ENCODE data around the gene LRPAP1.
"Not testable (repeated sequence)": the region's sequence is repeated elsewhere in the genome, so short reads cannot be mapped to it uniquely, and the experiment has no call there.

The LRPAP1 gene

DNA sequence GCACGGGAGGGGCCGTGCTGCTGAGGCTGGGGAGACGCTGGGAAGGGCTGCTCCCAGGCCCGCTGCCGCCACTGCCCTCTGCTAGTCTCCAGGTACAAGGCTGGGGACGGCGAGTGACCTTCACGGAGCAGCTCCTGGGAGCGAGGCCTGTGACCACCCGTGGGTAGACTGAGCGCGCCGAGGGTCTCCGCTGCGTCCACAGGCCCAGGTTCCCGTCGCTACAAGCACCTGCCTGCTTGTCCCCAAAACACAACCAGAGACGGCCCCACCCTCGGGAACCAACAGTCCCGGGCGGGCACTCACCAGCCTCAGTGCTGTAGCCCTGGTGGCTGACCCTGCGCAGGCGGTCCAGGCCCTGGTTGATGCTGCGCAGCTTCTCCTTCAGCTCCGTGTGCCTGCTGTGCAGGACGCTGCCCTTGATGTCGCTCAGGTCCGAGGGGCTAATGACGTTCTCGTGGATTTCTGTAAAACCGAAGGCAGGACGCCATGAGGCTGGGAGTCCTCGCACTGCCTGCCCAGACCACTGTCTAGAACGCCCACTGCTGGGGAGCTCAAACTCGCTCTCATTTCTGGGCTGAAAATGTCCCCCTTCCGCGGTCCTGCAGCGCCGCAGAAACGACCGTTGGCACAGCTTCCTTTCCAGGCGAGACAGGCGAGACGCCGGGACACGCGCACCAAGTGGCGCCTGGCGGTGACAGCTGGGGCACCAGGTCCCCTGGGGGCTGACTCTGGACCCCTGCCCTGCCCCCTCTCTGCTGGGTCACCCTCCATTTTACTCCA, 14.3 kb downstream of the LRPAP1 start:
- DNase-seq = no peak

DNA sequence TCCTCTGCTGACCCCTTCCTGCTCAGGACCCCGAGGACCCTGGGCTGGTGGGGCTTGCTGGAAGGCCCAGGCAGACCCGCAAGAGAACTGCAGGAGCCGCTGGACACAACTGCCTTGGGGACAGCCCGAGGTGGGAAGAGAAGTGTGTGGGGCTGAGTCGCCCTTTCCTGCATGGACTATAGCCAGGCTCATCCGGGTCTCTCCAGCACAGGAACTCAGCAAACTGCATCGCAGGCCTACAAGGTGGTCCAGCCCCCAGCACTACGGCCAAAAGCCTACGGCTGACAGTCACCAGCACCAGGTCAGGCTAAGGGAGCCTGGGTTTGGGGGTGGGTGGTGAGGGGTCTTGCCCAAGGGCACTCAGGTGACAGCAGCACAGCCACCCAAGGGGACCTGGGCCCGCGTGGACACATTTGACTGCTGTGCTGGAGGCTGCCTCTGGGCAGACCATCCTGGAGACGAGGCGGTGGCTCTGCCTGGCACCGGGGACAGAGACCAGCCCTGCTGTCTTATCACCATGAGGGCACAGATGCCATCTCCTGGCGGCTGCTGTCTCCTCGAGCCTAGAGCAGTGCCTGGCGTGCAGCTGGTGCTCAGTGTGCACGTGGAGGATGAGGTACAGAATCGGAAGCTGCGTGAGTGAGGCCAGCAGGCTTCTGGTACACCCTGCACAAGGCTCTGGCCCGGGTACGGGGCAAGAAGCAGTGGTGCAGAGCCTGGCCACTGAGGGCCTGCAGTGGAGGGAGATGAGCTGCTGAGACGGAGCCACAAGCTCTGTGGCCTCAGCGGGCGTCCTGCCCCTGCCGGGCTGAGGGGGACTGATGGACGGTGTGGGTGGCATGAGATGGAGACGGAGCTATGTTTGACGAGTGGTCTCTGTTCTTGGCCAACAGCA, 15.1 kb downstream of the LRPAP1 start:
- no peak for DNase-seq

- no peak for DNase-seq
Observed at GRCh38 chr4:3516061-3516835, 16.0 kb downstream of the LRPAP1 start.

DNA sequence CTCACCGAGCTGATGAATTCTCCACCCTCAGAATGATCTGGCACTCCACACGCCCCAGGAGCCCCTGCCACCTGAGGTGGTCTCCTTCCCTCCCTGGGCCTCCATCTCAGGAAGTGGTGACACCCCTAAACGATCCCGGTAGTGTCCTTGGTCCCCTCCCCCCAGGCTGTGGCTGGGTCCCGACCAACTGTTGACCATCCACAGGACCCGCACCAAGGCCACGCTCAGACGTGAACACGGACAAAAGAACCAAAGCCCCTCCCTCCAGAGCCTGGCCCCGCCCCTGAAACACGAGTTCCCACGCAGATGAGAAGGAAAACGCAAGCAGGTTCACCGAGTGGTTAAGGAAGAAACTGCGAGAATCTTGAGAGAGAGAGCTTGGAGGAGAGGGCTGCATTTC, 16.6 kb downstream of the LRPAP1 start:
- DNase-seq = no peak

- DNase-seq = no peak
Observed at GRCh38 chr4:3514806-3515501, 17.3 kb downstream of the LRPAP1 start.

DNA sequence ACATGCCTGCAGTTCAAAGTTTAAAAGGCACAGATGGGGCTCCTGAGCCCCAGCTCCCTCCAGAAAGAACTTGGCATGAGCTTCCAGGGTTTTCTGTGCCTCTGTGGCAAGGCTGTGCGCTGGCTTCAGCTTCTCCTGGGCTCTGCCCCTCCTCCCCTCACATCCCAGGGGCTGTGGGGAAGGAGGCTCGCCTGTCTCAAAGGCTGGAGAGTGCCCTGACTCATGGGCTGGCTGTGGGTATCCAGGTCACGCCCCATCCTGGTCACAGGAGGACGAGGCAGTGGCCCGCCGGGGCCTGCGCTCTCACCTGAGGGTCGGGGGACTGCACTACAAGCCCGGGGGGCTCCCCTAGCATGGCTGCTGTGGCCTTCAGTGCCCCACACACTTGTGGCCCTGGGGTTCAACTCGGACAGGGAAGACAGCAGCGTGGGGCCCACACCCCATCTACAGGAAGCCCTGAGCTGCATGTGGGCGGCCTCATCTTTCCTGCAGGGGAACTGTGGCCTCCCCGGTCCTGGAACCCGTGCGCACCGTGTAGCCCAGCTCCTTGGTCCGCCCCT, 17.9 kb downstream of the LRPAP1 start:
- no peak for DNase-seq

DNA sequence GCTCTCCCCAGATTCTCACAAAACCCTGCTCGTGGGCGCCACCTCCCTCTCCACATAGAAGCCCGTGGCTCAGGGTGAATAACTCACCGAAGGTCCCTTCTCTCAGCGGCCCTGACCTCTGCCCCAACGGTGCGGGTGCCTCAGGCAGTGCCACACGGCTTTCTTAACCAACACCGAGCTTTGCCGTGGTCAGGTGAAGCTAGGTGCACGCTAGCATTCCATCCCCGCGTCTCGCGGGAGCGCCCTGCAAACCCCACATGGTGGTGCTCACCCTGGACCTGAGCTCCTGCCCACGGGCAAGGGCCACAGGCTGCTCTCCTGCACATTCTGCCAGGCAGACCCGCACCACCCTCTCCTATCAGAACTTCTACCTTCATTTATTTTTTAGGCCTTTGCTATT, 18.4 kb downstream of the LRPAP1 start:
- no peak for DNase-seq

DNA sequence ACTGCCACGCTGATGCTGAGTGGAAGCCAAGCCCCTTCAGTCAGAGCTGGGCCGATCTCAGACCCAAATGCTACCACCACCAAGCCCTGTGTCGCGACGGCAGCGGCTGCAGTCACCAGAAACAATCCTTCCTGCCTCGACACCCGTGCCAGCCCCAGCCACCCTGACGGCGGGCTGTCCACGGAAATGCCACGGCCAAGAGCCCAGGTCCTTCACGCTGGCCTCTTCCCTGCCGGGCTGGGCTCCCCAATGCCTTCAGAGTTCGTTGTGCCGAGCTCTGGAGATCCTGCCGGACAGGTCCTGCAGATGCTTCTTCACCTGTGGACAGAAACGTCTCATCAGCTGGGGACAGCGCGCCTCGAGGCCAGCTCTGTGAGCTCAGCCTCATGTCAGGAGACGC, 19.5 kb downstream of the LRPAP1 start:
- no peak for DNase-seq

DNA sequence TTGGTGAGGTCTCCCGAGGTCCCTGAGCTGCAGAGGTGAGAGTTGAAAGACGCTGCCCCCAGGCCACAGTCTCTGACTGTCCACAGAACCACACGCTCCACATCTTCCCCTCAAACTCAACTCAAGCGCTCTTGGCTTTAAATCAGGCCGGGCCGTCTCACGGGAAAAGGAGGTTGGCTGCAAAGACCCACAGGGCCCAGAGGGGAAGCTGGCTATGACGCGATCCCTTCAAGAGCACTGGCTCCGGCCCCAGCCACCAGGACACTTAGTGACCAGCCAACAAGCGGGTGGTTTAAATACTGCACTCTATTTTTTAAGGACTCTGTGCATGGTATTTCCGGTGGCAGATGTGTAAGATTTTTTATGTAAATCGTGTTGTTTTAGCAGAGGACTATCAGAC, 19.9 kb downstream of the LRPAP1 start:
- DNase-seq = no peak

DNA sequence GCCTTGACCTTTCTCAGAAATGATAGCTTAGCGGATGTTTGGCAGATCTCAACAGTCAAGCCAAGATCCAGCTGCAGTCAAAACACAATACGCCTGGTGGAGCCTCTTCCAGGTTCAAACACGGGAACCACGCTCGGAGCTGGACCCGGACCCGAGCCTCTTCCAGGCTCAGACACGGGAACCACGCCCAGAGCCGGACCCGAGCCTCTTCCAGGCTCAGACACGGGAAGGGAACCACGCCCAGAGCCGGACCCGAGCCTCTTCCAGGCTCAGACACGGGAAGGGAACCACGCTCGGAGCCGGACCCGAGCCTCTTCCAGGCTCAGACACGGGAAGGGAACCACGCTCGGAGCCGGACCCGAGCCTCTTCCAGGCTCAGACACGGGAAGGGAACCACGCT, 20.6 kb downstream of the LRPAP1 start:
- not testable (repeated sequence) for DNase-seq

- no peak for DNase-seq
Observed at GRCh38 chr4:3511187-3511586, 21.0 kb downstream of the LRPAP1 start.

- no peak for DNase-seq
Observed at GRCh38 chr4:3510481-3510880, 21.7 kb downstream of the LRPAP1 start.

GRCh38 chr4:3508542-3508941, 23.7 kb downstream of the LRPAP1 start:
- no peak for DNase-seq

DNA sequence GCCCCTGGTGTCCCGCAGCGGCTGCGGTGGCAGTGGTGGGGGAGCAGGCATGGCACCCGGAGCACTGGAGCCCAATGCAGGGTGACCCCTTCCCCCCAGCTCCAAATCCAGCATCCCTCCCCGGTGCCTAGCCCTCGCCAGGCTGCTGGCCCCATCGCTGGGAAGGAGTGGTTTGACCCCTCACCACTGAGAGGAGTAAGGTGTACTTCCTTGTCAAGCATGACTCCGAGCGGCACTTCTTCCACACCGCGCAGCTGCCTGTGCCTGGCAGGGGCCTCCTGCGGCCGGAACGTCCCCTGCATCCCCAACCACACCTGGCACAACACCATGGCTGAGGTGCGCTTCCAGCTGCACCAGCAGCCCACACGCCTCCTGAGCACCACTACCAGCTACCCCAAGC, 27.0 kb downstream of the LRPAP1 start:
- DNase-seq = no peak

DNA sequence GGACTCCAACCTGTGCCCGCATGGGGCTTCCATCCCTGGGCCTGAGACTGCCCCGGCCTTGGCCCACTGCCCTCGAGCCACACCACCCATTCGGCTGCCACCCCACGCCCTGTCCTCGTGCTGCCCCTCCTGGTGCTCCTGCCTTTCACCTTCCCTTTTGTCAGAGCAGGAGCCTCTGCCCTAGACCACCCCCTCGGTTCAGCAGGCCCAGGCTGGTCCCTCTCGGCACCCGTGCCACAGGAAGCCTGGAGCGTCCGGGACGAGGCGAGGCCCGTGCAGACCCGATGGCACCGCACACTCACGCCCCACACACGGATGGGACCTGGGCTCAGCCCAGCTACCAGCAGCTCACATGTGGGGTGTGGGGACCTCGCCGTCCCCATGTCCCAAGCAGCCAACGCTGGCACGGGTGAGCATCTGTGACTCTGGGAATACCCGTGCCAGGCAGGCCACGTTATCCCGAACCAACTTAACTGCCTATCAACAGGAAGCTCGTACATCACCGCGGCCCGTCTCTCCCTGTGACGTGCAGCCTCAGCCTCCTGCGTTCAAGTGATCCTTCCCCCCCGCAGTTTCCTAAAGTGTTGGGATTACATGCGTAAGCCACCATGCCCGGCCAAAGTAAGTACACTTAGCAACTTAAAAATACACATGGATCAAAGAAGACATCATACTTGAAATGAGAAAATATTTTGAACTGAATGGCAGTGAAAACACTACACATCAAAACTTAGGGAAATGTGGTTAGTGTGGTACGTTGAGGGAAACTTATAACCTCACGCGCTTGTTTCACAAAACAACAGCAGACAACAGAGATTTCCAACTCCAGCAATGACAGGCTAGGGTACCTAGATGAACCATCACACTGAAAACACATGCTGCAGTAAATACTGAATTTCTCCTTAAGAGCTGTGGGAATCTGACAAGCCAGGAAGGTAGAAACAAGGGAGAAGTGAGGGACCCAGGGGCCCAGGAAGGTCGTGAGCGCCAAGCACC, 29.0 kb downstream of the LRPAP1 start:
- no peak for DNase-seq

GRCh38 chr4:3501825-3502425, 30.3 kb downstream of the LRPAP1 start:
- DNase-seq = no peak

- DNase-seq = no peak
Observed at GRCh38 chr4:3501126-3501824, 30.9 kb downstream of the LRPAP1 start.

GRCh38 chr4:3500634-3501101, 31.6 kb downstream of the LRPAP1 start:
- no peak for DNase-seq

DNA sequence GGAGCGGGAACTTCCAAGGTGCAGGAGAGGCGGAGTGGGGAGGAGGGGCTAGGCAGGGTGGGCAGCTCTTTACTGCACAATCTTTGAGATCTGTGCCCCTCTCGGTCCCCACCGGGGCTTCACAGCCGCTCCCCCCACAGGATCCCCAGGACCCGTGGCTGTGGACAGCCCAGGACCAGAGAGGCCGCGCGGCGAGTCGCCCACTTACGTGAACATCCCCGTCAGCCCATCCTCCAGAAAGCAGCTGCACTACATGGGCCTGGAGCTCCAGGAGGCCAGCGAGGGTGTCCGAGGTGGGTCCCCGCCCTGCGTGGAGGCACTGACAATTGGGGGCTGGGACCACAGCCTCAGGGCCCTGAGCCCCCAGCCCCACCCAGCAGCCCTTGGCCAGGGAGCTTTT, 32.1 kb downstream of the LRPAP1 start:
- no peak for DNase-seq

DNA sequence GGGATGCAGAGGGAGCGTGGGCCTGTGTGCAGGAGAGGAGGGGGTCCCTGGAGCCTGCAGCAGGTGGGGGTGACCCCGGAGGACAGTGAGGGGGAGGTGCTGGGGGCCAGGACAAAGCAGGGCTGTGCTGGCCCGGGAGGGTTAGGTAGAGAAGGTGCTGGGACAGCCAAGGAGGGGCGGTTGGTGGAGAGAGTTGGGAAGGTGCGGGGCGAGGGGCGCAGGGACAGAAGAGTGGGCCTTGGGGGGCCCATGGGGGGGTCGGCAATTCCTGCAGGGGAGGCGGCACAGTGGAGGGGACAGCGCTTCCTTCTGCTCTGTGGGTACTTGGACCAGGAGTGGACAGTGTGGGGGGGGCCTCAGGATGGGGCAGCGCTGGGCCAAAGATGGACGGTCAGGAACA, 32.5 kb downstream of the LRPAP1 start:
- no peak for DNase-seq

Data from fibroblast of skin of right biceps (primary cell).